Measurements from ENCODE around the gene CD46.
"Not testable (repeated sequence)": the region's sequence is repeated elsewhere in the genome, so short reads cannot be mapped to it uniquely, and the experiment has no call there.

Gene CD46

GRCh38 chr1:207751790-207752455 lies at the start of gene CD46:
Gene CD46 (plus strand): TSS chr1:207752054. CDS start chr1:207752213, 159 bp downstream.
- DNase-seq (ENCODE audit: low read depth) = peak; percentile 84
- TF ChIP-seq CTCF (conservative IDR thresholded peaks at IDR 0.05; ENCODE audit: low read depth, low read length) = no peak
- peak within 1 kb of the TSS; percentile 68 for H3K4me3 ChIP-seq (ENCODE audit: low read length)

GRCh38 chr1:207702317-207702716 lies 49.5 kb upstream of the CD46 start:
- no peak for DNase-seq (ENCODE audit: low read depth)
- H3K4me3 ChIP-seq (ENCODE audit: low read length) = no peak overlapping the region
- no peak for TF ChIP-seq CTCF (conservative IDR thresholded peaks at IDR 0.05; ENCODE audit: low read depth, low read length)

- TF ChIP-seq CTCF (conservative IDR thresholded peaks at IDR 0.05; ENCODE audit: low read depth, low read length) = no peak
- no peak for DNase-seq (ENCODE audit: low read depth)
- no peak overlapping the region for H3K4me3 ChIP-seq (ENCODE audit: low read length)
Measured at GRCh38 chr1:207703712-207704111, 48.1 kb upstream of the CD46 start.

- not testable (repeated sequence) for DNase-seq (ENCODE audit: low read depth); H3K4me3 ChIP-seq (ENCODE audit: low read length)
Measured at GRCh38 chr1:207708004-207708403, 43.9 kb upstream of the CD46 start.

GRCh38 chr1:207711285-207711684 lies 40.6 kb upstream of the CD46 start:
- no peak overlapping the region for H3K4me3 ChIP-seq (ENCODE audit: low read length)
- no peak for DNase-seq (ENCODE audit: low read depth)
- peak; percentile 8 for TF ChIP-seq CTCF (conservative IDR thresholded peaks at IDR 0.05; ENCODE audit: low read depth, low read length)

GRCh38 chr1:207712701-207713100 lies 39.2 kb upstream of the CD46 start:
- DNase-seq (ENCODE audit: low read depth) = peak; percentile 83
- not testable (repeated sequence) for H3K4me3 ChIP-seq (ENCODE audit: low read length)

- no peak for DNase-seq (ENCODE audit: low read depth)
Measured at GRCh38 chr1:207713529-207713928, 38.3 kb upstream of the CD46 start.

More at GRCh38 chr1:207713529-207713928, 38.3 kb upstream of the CD46 start:
- no peak overlapping the region for H3K4me3 ChIP-seq (ENCODE audit: low read length)
- no peak for TF ChIP-seq CTCF (conservative IDR thresholded peaks at IDR 0.05; ENCODE audit: low read depth, low read length)

All from retinal pigment epithelial cell (primary cell).